GM19328 (cell line): ENCODE data around the gene OLIG1.

Experiments used
- ATAC-seq: cut with Tn5 transposase; IDR thresholded peaks from one replicate; pipeline ENCODE4 v1.9.1; 2021; ENCODE audit warnings: mild to moderate bottlenecking, moderate library complexity; ENCODE audit not compliant: unreplicated experiment

OLIG1 gene

GRCh38 chr21:33089395-33090119 is 19.6 kb downstream of the OLIG1 start:
- ATAC-seq = no peak

DNA sequence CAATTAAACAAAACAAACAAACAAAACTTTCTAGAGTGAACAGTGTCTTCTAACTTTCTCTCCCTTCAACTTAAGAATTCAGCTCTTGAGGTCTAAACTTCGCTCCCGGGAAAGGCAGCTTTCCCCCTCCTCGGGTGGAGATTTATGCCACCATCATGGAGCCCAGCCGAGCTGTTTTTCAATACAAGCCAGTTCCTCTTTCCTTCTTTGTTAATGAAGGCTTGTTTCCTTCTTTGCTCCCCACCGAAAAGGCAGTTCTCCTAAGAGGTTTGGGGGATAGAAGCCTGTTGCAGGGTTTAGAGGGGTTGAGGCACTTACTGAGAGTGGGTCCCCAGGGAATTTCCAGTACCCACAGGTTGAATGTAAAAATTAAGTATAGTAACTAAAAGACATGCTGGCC is 26.5 kb downstream of the OLIG1 start:
- no peak for ATAC-seq

GRCh38 chr21:33099131-33099530 is 29.2 kb downstream of the OLIG1 start:
- no peak for ATAC-seq

- ATAC-seq = no peak
Measured at GRCh38 chr21:33101300-33101911, 31.5 kb downstream of the OLIG1 start.

DNA sequence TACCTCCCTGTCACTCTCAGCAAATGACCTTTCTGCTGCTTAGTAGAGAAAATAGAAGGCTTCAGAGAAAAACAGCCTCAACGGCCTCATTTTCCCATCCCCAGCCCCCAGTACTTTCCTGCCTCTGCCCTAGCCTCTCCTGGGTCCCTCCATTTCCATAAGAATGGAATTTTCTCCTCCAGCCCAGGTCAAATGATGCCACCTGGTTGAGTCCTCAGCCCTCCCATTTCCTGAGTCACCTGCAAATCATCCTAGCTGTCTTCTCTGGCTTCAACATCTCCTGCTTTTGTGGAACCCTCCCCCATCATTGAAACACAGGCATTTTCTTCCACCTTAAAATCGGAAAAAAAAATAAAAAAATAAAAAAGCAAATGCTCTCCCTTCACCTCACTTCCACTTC is 35.1 kb downstream of the OLIG1 start:
- ATAC-seq = no peak

DNA sequence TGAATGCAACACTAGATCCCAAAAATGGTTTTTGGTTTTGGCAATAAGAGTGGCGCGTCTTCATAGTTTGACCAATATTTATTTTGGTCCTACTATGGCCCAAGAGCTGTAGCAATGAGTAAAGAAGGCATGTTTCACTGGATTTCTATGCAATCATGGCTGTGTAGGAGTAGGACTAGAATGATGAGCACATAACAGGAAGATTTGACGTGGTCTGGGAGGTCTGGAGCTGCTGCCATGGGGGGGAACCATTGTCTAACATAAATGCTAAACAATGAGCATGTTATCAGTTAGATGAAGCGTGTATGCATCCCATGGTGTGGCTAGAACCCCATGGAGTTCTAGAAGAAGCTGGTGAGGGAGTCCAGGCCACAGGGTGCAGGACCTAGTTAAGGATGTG is 38.3 kb downstream of the OLIG1 start:
- no peak for ATAC-seq

- no peak for ATAC-seq
Measured at GRCh38 chr21:33109574-33110339, 39.8 kb downstream of the OLIG1 start.

GRCh38 chr21:33110340-33110715 is 40.4 kb downstream of the OLIG1 start:
- no peak for ATAC-seq

DNA sequence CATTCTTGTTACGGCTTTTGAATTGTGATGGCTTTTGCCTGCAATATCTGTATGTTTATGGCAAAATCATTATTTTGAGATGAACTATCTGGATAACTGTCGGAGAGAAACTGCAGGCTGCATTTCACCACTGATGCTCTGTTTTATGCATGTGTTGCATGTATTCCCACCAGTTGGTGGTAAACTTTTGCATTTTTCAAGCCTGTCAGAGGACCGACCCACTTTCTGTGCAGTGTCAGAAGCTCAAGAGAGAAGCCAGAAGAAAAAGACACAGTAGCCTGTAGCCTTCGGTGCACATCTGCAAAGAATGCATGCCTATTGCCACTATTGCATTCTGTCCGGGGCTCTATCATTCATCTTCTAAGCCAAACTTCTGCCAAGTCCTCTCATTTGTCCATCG is 41.6 kb downstream of the OLIG1 start:
- ATAC-seq = no peak

DNA sequence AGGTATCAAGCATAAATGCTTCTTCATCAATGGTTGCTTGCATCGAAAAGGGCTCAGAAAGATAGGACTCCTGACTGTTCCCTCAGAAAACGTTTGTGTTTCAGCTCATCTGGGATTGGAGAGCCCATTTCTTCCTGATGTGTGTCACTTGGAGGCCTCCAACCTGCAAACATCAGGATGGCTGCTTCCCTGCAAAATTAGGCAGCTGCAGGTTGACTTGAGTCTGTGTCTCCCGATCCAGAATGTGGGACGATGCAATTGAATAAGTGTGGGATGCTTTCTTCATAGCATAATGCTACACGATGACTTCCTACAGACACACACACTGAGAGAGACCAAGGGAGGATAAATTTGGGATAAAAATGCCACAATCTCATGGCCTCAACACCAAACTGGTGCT is 42.2 kb downstream of the OLIG1 start:
- no peak for ATAC-seq

- no peak for ATAC-seq
Measured at GRCh38 chr21:33112681-33113080, 42.7 kb downstream of the OLIG1 start.

DNA sequence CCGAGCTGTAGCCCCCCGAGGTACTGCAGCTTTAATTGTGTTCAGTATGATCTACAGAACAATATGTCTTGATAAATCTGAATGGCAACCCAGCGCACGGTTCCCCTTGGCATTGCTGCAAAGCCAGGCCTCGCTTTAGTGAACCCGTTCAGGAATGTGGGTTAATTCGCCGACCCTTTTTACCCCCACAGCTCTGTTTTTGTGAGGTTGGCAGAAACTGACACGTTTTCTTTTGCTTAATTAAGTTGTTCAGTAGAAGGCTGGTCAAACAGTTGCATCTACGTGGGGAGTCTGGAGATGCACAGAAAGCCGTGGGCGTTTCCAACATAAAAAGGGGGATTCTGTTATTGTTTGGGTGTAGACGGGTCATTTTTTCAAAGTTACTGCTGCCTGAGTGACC is 43.2 kb downstream of the OLIG1 start:
- no peak for ATAC-seq

GRCh38 chr21:33114276-33114675 is 44.3 kb downstream of the OLIG1 start:
- no peak for ATAC-seq

DNA sequence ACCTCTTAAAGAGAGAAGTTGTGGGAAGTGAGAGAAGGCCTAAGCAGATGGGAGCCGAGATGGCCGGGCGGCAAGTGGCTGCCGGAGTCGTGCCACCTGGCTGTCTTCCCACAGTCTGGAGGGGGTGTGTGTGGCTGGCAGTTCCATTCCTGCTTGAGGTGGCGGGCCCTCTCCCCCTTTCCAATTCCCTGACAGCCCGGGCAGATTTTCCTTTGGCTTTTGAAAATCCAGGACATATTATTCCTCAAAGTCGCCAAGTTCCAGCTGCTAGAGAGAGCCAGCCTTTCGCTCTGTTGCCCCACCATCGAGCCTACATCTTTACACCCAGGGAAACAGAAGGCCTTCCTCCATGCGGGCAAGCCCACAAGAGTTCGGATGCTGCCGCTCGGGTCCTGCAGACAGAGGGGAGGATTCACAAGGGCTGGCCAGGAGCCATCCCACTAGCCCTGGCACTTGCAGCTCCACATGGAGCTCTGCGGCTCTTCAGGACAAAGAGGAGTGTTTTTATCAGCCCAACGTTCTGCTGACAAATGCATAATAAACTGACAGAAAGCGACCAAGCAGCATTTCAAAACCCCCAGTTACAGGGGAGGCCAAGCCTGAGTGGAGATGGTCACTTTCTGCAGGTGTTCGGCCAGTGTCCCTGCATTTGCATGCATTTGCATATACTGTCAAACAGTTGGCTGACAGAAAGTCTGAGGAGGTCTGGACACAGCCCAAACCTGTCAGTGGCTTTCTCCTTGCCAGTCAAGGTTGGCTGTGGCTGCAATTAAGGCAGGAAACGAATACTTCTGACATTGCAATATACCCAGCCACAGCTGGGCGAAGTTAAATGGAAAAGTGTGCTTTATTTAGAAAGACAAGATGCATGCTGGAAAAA is 45.9 kb downstream of the OLIG1 start:
- no peak for ATAC-seq

DNA sequence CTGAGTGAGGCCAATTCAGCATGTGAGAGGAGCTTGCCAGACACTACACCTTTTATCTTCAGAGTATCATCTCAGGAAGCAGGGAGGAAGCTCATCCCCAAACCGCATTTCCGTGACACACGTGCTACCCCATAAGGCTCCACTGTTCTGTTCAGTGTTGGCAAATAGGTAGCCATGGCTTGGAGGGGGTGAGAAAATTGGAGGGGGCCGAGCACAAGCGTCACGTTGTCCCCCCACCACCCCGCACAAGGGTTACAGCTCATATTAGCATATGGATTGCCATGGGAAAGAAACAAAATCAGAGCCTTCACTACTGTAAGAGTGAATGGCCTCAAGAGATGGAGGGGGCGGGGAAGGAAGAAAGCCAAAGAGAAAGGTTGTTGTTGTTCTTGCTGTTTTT is 46.7 kb downstream of the OLIG1 start:
- ATAC-seq = no peak

DNA sequence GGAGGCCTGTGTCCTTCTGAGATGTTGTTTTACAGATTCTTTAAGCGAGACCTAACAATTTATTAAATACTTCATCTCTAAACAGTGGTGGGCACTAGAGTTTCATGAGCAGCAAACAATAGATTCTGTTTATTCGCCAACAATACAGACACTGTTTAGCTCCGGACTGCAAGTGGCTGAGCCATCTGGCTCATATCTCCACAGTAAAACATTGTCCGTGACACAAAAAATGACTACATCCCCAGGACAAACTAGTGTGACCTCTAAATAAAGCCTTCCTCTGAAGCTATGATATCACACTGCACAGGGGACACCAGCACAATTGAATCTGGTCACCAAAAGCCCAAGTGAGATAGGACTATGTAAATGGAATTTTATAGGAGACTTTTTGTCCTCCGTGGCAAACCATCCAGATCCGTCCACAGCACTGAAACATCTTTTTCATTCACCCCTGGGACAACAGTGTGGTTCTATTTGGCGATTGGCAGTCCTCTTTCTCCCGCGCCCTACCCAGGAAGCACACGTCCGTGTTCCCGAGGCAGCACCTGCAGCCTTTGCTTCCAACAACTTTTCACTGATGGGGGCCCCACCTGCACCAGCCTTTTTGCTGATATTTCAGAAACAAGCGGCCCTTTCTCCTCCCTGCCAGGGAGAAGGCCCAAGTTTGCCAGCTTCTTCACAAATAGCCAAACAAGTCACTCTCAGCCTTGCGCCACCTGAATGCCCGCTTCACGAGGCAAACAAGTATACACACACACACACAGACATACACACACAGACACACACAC is 47.4 kb downstream of the OLIG1 start:
- ATAC-seq = no peak
